Colonic mucosa (tissue), 4 donors: ENCODE data around the gene EFCAB6. TPM values are rescaled to one million over a fixed set of nuclear protein-coding genes. Genes with fewer than 3 reads are reported as not detected.

Source experiments
- DNase-seq: peaks from one replicate; pipeline ENCODE4 v3.0.0-alpha.2; 2020
- H3K27ac ChIP-seq: fragments of 200-600 bp; one replicate; pipeline ENCODE4 v1.8.0; 2021
- H3K27me3 ChIP-seq: fragments of 200-600 bp; one replicate; pipeline ENCODE4 v1.8.0; 2021
- H3K36me3 ChIP-seq: fragments of 200-600 bp; one replicate; pipeline ENCODE4 v1.8.0; 2021
- H3K4me1 ChIP-seq: fragments of 200-600 bp; one replicate; pipeline ENCODE4 v1.8.0; 2021; ENCODE audit warnings: mild to moderate bottlenecking
- H3K4me3 ChIP-seq: fragments of 200-600 bp; one replicate; pipeline ENCODE4 v1.8.0; 2021
- H3K9ac ChIP-seq, 2 donors: one replicate each; pipeline ENCODE4 v1.7.0; 2013; ENCODE audit warnings: control low read depth in 2 of 2, low read depth in 2 of 2, low read length in 2 of 2
- H3K9me3 ChIP-seq: fragments of 200-600 bp; one replicate; pipeline ENCODE4 v1.8.0; 2021
- CTCF ChIP-seq: fragments of 200-600 bp; IDR thresholded peaks from one replicate; pipeline ENCODE4 v1.8.0; 2022; ENCODE audit warnings: antibody characterized with exemption, mild to moderate bottlenecking
- intact Hi-C: fragments of 100-400 bp; cut with DNase I; formaldehyde crosslinking; loops from one replicate; pipeline ENCODE4 v1.14.1; 2022
- total RNA-seq, 2 donors: library from RNA; stranded (reverse); fragmentation: NEBNext Ultra II Directional in 1 of 2; extraction: Animal tissue kit (Norgen Biotek cat#: 25700) in 1 of 2; gene quantifications; one replicate each; pipeline ENCODE4 v1.2.1, GENCODE V29; 2021
- donor health status: healthy.
- donor health status: DM: no; HTN: no; CAD: no.
- donor health status: DM: no; HTN: no; CAD: no.

Gene EFCAB6
- total RNA-seq, 2 donors from 2014 or later = 0.35 to 0.80 TPM

- Histone ChIP-seq H3K4me3 (no peak overlapping the region), H3K9me3 (no peaks in the 10 kb centered on the region), H3K27ac (no peak overlapping the region), H3K9ac (no peak overlapping the region), H3K4me1 (no peaks in the 10 kb centered on the region), H3K36me3 (no peaks in the 10 kb centered on the region), H3K27me3 (no peaks in the 10 kb centered on the region)
- no peak for DNase-seq
- TF ChIP-seq CTCF = no peak
- intact Hi-C loops = no loop called here
These were observed 228.6 kb downstream of the EFCAB6 start for GRCh38 chr22:43583501-43583900.

- Histone ChIP-seq H3K36me3 (no peaks in the 10 kb centered on the region), H3K4me1 (no peaks in the 10 kb centered on the region), H3K9me3 (no peaks in the 10 kb centered on the region), H3K9ac (no peak overlapping the region), H3K4me3 (no peak overlapping the region), H3K27me3 (no peaks in the 10 kb centered on the region), H3K27ac (no peak overlapping the region)
- no peak for DNase-seq
- intact Hi-C loops = no loop called here
- no peak for TF ChIP-seq CTCF
These were observed 229.7 kb downstream of the EFCAB6 start for GRCh38 chr22:43582394-43582793.

- no peaks in the 10 kb centered on the region for H3K27me3 ChIP-seq
- no peak overlapping the region for H3K4me3 ChIP-seq
- TF ChIP-seq CTCF = no peak
- no peaks in the 10 kb centered on the region for H3K36me3 ChIP-seq
- no peak overlapping the region for H3K9ac ChIP-seq
- no peaks in the 10 kb centered on the region for H3K9me3 ChIP-seq
- H3K27ac ChIP-seq = no peak overlapping the region
- no peaks in the 10 kb centered on the region for H3K4me1 ChIP-seq
- DNase-seq = no peak
- intact Hi-C loops = no loop called here
These were observed 231.8 kb downstream of the EFCAB6 start for GRCh38 chr22:43580271-43580750.

- intact Hi-C loops = no loop called here
- no peak for DNase-seq
- no peaks in the 10 kb centered on the region for H3K36me3 ChIP-seq
- no peak for TF ChIP-seq CTCF
- H3K4me1 ChIP-seq = no peaks in the 10 kb centered on the region
- no peak overlapping the region for H3K9ac ChIP-seq
- H3K4me3 ChIP-seq = no peak overlapping the region
- H3K27me3 ChIP-seq = no peaks in the 10 kb centered on the region
- no peak overlapping the region for H3K27ac ChIP-seq
- no peaks in the 10 kb centered on the region for H3K9me3 ChIP-seq
These were observed 237.4 kb downstream of the EFCAB6 start for GRCh38 chr22:43574738-43575137.

- DNase-seq = no peak
- no peaks in the 10 kb centered on the region for H3K36me3 ChIP-seq
- no peak overlapping the region for H3K27ac ChIP-seq
- no peaks in the 10 kb centered on the region for H3K4me1 ChIP-seq
- no peak for TF ChIP-seq CTCF
- H3K9me3 ChIP-seq = no peaks in the 10 kb centered on the region
- H3K4me3 ChIP-seq = no peak overlapping the region
- no peaks in the 10 kb centered on the region for H3K27me3 ChIP-seq
- H3K9ac ChIP-seq = no peak overlapping the region
- intact Hi-C loops = no loop called here
These were observed 239.4 kb downstream of the EFCAB6 start for GRCh38 chr22:43572710-43573109.

- Histone ChIP-seq H3K27ac (no peak overlapping the region), H3K4me3 (no peak overlapping the region), H3K4me1 (no peaks in the 10 kb centered on the region), H3K9me3 (no peaks in the 10 kb centered on the region), H3K9ac (no peak overlapping the region), H3K36me3 (no peaks in the 10 kb centered on the region), H3K27me3 (no peaks in the 10 kb centered on the region)
- TF ChIP-seq CTCF = no peak
- intact Hi-C loops = no loop called here
- DNase-seq = no peak
These were observed 240.9 kb downstream of the EFCAB6 start for GRCh38 chr22:43571181-43571580.
